Midbrain (tissue), 1 donor: ENCODE measurements around the gene SH3PXD2B.
"Not testable (repeated sequence)": the region's sequence is repeated elsewhere in the genome, so short reads cannot be mapped to it uniquely, and the experiment has no call there.

Source experiments
- DNase-seq: peaks from one replicate; lab custom pipeline; 2025; lab: John Stamatoyannopoulos, UW

SH3PXD2B gene

DNA sequence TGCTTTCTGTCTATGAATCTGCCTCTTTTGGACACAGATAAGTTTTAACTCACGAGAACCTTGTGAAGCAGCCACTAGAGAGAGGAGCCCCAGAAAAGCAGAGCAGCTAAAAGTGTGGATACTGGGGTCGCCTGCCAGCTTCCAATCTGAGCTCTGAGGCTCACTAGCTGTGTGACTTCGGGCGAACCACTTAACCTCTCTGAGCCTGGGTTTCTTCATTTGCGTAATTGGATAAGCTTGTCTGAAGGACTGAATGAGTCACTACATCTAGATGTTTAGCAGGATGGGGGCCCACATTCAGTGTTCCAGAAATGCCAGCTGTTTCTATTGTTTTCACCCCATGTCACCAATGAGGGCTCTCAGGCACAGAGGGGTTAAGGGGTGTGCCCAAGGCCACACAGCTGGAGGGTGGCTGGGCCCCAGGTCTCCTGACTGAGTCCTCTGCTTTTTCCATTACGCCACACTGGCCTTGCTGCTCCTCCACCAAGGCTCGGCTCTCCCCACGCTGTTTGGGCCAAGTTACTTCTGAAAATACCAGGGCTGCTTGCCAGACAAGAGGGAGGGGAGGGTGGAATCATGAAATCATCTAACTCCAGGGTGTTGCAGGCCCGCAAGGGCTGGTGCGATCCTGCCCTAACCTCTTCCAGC lies 36.2 kb downstream of the SH3PXD2B start:
- peak; percentile 66 for DNase-seq

DNA sequence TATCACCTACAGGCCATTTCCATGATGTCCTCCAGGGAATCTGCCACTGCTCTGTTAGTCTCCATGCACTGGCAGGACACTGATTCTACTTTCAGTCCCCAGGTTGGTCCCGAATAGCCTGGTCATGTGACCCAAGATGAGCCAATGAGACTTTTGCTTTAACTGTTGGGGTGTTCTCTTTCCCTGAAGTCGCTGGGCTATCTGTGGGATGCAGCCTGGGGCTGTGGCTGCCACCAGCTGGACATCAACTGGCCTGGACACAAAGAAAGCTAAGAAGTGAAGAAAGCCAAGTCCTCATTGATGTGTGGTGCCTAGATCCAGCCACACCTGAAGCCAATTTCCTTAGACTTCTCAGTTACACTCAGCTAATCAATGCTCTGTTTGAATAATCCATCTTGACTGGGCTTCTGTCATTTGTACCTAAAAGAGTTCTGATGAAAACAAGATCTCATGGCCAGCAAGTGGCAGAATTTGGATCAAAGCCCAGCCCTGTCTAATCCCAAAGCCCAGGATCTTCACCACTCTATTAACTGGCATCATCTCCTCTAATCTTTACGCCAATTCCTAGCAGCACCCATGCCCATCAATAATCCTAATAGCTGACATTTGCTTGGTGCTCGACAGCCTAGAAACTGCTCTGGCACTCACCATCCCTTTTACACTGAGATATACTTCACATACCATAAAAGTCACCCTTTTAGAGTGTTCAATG lies 37.0 kb downstream of the SH3PXD2B start:
- no peak for DNase-seq

DNA sequence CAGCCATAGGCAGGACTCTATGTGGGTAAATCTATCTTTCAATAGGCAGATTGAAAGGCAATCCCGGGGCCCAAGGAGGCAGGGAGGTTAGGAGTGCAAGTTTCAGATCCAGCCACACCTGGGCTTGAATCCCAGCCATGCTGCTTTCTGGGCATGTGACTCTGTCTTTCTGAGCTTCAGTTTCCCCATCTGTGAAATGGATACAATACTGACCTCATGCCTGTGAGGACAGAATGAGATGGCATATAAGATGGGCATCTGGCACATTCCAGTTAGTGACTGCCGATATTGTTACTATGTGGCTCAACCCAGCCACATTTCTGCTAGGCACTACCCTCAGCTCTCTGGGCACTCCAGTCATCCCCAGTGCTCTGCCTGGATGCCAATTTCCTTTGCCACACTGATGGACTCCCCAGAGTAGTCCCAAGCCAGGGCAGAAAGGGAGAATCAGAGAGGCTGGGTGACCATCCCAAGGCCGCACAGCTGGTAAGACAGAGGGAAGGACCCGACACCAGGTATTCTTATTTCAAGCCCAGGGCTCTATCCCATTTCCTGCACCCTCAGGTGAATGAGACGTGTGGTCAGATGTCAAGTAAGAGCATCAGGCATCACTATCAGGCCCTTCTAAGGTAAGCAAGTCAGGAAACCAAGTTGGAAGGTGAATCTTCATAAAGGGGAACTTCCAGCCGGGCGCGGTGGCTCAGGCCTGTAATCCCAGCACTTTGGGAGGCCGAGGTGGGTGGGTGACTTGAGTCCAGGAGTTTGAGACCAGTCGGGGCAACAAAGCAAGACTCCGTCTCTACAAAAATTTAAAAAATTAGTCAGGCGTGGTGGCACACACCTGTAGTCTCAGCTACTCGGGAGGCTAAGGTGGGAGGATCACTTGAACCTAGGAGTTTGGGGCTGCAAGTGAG lies 38.7 kb downstream of the SH3PXD2B start:
- DNase-seq, result no peak

DNA sequence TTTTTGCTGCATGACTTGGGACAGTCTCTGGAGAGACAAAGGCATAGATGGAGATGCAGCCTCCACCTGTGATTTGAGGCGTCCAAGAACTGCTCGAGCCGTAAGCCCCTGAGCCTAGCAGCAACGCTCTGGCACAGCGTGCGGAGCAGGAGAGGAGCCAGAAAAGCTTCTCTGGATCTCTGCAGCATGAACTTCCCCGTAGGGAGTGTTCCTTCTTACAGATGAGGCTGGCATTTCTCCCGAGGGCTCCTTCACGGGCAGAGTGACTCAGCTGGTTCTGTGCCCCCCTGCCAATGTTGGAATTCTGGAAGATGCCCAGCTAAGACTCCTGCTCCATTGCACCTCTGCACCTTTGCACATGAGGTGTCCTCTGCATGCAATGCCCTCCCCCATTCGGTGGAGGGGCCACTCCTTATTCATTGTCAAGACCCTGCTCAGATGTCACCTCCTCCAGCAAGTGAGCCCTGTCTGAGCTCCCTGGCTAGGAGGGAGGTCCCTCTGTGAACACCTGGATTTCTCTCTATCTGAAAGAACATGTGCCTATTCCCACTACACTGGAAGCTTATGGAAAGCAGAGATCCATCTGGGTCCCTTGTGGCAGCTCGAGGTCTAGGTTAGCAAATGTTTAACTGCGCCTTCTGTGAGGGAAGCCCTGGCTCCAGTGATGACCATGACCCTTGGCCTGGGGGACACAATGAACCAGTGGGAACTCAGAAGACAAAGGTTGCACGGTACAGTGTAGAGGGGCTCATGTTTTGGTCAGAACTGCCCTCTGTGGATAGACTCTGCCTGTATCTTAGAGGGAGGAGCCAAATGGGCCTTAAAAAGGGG lies 39.6 kb downstream of the SH3PXD2B start:
- DNase-seq, result peak; percentile 58

DNA sequence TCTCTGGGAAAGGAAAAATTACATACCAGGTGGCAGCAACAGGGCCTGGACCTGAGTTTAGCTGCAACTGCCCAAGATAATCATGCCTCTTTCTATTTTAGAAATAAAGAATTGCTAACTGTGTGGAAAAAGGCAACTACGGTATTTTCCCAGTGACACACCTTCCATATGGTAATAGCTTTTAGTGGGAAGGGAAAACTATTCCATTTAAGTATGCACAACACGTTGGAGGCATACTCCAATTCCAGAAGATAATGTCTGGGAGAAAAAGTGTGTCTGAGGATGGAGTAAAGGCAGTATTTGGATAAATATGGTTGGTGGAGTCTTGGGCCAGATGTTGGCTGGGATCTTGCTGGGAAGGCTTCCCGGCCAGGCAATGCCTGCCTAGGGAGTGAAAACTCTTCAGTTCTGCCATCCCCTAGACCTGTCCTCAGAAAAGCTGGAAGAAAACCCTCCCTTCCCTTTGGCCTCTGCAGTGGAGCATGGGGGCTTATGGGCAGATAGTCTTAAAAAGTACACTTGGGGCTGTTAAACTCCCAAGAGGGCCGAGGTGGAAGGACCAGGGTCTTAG lies 40.6 kb downstream of the SH3PXD2B start:
- no peak for DNase-seq

DNA sequence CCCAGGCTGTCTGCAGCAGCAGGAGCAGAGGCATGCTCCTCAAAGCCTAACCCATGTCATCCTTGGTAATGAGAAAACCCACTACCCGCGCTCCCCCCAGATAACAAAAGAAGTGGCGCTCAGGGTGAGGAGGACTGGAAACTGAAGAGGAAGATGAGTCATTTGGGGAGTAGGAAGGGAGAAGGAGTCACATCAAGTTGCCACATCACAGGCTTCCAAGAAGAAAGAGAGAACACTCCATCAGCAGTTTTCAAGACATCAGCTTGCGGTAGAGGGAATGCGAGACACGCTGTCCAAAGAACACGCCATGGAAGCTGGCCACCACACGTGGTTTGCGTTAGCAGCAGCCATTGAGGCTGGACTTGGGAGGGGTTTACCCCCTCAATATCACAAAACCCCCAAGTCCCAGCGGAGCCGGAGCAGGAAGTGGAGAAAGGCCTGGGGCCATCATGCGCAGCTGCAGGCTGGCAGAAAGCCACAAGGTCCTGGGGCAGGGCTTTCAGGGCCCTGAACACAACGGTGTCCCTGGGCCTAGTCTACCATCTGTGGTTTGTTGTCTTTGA lies 41.5 kb downstream of the SH3PXD2B start:
- DNase-seq, result peak; percentile 42

DNA sequence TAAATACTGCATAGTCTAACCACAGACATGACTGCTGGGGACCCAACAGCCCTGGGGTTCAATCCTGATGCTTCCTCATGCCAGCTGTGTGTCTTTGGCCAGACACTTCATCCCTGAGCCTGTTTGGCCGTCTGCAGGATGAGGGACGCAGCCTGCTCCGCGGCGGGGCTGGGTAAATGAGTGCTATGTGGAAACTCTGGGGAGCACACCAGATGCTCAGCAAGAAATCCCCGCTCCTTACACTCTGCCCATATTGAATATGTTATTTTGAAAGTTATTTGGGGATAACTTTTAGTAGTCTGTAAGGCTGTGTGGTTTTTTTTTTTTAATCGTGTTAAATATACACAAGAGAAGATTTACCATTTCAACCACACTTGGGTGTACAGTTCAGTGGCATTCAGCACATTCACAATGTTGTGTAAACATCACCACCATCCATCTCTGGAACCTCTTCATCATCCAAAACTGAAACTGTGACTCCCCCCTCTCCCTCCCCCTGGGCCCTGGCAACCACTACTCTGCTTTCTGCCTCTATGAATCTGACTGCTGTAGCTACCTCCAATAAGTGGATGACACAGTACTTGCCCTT lies 42.7 kb downstream of the SH3PXD2B start:
- no peak for DNase-seq

DNA sequence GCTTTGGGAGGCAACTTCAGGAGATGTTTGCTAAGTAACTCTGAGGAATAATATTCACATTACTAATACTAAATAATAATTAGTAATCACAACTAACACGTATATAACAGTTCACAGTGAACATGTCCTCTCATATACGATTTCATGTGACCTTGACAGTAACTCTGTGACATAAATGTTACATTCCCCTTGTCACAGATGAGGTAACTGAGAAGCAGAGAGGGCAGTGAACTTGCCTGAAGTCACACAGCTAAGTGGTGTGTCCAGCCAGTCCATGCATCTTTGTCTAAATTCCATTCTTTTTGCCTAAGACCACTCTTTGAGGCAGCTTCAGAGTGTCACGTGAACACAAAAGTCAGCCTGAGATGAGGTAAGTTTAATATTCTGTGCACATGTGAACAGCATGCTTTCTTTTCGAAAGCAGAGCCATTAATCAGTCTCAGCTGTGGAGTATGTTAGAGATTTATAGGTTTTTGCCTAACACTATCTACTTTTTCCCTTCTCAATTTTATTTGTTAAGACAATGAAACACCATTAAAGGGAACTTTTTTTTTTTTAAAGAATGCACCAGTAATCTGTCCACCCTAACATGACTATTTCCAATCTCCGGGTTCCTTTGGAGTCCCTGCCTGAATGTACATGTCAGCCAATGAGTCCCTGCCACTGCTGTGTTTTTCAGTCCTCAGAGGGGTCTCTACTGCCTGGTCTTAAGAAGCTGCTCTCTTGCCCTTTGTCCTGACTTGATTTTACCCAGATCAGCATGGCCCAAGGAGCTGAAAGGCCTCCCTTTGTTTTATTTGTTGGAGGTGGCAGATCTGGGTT lies 43.5 kb downstream of the SH3PXD2B start:
- DNase-seq, result no peak

DNA sequence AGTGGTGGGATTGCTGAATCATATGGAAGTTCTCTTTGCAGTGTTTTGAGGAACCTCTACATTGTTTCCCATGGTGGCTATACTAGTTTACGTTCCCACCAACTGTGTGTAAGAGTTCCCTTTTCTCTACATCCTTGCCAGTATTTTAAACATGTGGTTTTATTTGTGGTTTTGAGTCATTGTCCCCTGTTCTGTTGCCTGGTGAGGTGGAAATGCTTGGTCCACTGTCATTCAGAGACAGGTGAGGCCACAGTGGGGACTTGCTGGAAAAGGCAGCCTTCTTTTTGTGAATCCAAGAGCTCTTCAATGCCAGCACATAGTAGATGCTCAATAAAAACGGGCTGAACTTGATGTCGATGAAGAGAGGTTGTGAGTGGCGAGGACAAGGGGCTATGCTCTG lies 44.2 kb downstream of the SH3PXD2B start:
- no peak for DNase-seq

DNA sequence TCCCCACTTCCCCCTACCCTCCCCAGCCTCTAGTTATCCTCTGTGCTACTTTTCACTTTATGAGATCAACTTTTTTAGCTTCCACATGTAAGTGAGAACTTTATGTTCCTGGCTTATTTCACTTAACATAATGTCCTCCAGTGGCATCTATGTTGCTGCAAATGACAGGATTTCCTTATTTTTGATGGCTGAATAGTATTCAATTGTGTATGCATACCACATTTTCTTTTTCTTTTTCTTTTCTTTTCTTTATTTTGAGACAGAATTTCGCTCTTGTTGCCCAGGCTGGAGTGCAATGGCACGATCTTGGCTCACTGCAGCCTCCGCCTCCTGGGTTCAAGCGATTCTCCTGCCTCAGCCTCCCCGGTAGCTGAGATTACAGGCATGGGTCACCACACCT lies 44.8 kb downstream of the SH3PXD2B start:
- not testable (repeated sequence) for DNase-seq

DNA sequence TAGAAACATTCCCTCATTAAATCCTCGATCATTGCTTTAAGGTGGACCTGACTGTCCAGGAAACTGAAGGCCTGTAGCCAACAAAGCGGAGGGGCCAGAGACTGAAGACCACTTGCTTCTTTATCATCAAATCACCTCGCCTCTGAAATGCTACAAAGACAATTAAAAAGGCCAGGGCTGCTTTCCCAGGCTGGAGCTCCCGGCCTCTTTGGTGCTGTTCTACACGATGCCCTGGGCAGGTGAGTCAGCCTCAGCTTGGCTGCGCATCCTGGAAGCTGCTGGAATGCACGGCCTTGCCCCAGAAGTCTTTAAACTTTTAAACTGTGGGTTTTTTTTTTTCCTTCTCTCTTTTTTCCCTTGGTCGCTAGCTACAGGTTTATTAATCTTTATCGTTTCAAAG lies 46.5 kb downstream of the SH3PXD2B start:
- DNase-seq, result no peak

DNA sequence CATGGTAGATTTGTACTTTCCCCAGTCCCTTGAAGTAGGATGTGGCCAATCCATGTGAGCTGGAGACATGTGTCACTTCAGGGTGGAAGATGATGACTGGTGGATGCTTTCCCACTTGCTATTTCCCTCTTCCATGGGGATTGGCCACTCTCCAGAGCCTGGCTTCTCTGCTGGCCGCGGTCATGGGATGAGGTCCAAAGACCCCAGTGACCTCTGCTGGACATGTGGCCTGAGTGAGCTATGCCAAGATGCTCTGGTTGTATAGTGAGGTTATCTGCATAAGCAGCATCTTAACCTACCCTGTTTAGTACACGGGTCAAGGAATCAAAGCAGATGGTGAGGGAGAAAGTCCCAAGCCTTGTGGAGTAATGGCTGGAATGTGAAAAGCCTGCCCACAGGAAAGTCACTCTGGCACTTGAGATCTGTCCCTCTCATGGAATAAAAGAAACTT lies 47.1 kb downstream of the SH3PXD2B start:
- no peak for DNase-seq

DNA sequence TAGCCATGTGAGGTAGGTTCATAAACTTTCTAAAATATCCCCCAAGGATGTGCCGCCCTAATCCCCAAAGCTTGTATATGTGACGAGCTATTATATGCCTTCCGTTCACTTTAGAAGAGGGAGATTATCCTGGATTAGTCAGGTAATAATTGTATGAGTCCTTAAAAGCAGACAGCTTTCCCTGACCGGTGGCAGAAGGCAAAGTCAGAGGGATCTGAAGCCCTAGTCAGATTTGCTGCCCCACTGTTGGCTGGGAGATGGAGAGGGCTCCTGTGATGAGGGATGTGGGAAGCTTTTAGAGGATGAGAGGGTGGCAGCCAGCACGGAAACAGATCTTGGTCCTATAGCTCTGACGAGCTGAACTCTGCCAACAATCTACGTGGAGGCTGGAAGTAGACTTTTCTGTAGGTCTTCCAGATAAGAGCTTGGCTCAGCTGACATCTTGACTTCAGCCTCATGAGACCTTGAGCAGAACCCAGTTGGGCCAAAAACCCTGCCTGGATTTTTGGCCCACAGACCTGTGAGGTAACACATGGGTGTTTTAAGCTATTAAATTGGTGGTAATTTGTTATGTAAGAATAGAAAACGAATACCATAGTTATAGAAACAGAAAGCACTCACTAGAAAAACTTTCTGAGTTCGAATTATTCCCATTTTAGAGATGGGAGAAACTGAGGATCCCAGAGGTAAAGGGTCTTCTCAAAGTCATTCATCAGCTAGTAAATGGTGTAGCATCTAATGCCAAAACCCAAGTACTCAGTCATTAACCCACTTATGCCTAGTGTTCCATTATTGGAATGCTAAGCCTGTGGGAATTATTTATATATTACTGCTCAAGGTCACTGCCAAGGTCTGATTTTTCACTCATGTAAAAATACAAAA lies 48.9 kb downstream of the SH3PXD2B start:
- DNase-seq, result no peak

DNA sequence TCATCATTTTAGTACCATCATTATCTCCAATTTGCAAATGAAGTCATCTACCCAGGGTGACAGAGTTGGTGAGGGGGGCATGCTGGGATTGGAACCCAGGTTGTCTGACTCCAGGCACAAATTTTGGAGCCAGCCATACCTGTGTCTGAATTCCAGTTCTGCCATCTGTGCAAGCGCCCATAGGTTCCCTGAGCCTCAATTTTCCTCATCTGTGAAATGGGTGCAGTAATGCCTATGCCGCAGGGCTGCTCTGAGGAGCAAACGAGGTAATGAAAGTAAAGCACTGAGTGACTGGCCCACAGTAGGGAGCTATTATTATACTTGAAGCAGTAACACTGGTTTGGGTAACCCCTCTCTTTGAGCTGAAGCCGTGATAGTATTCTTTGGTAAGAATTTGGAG lies 49.6 kb downstream of the SH3PXD2B start:
- DNase-seq, result no peak

DNA sequence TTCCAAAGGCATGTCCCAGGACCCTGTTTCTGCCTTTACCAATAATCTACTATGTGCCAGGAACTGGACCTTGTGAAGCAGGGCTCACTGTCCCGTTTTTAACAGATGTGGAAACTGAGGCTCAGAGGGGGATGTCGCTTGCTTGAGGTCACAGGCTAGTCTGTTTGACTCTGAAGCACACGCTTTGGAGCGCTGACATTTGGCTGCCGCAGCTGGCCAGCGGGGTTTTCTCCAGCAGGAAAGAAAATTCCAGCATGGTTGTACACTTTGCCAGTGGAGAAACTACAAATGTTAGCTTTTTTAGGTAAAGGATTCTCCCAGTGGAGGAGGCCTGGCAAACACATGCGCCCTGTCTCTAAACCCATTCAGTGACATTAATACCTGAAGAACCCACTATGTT lies 50.5 kb downstream of the SH3PXD2B start:
- DNase-seq, result no peak

DNA sequence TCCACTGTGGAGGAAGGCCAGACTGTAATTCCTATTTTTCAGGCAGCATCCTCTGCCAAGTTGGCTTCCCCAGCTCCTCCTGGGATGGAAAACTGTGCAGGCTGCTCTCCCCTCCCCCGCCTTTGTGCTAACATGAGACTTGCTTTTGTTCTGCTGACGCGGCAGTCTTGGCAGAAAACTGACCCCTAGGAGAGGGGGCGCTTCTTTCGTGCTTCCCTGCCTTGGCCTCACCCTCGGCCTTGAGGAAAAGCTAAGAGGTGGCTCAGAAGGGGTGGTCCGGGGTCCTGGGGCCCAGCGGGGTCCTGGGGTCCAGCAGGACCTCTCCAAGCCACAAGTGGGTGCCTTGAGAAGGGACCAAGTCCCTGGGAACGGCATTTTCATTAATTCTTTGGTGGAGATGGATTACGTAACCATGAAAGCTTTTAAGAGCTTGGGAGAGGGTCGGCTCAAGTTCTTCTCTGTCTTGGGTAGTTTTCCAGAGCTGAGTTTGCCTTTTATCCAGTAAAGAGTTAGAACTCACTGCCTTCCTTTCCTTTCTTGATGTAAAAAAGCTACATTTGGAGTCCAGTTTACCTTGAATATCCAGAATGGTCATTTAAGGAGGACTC lies 51.0 kb downstream of the SH3PXD2B start:
- DNase-seq, result peak; percentile 90

DNA sequence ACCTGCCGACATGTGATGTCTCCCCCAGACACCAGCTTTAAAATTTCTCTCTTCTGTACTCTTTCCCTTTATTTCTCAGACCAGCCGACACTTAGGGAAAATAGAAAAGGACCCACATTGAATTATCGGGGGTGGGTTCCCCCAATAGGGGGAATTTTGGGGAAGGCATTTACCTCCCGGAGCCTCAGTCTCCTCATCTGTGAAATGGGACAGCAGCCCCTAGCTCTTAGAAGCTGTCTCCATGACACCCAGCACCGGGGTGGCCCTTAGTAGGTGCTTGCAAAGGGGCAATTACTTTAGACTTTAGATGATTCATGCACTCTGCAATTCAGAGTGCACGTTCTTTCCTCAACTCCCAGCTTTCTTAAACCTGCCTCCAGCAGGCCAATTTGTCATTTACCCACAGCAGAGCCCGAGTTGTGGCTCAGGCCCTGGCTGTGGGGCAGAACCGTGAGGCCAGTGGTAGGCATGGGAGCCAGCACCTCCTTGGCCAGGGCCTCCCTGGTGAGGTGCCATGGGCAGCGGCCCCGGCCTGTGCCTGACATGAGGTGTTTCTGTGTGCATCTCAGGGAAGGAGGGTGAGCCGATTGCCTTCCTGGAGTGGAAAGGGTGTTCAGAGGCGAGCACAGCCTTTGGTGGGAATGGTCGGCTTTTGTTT lies 51.7 kb downstream of the SH3PXD2B start:
- DNase-seq, result no peak

DNA sequence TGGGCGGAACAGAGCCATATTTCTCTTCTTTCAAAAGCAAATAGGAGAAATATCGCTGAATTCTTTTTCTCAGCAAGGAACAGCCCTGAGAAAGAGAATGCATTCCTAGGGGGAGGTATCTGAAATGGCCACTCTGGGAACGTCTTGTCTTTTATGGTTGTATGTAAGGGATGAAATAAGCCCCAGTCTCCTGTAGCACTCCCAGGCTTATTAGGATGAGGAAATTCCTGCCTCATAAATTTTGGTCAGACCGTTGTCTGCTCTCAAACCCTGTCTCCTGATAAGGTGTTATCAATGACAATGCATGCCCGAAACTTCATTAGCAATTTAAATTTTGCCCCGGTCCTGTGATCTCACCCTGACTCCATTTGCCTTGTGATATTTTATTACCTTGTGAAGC lies 52.3 kb downstream of the SH3PXD2B start:
- DNase-seq, result not testable (repeated sequence)
